ENCODE data around the gene ZPBP2. TPM values are rescaled to one million over a fixed set of nuclear protein-coding genes. Genes with fewer than 3 reads are reported as not detected.
A peak's percentile ranks its signal among the peaks of the same experiment; 100 is the strongest.

ZPBP2 gene
- total RNA-seq, 2 experiments from 2014 or later = 0.19 to 0.34 TPM

DNA sequence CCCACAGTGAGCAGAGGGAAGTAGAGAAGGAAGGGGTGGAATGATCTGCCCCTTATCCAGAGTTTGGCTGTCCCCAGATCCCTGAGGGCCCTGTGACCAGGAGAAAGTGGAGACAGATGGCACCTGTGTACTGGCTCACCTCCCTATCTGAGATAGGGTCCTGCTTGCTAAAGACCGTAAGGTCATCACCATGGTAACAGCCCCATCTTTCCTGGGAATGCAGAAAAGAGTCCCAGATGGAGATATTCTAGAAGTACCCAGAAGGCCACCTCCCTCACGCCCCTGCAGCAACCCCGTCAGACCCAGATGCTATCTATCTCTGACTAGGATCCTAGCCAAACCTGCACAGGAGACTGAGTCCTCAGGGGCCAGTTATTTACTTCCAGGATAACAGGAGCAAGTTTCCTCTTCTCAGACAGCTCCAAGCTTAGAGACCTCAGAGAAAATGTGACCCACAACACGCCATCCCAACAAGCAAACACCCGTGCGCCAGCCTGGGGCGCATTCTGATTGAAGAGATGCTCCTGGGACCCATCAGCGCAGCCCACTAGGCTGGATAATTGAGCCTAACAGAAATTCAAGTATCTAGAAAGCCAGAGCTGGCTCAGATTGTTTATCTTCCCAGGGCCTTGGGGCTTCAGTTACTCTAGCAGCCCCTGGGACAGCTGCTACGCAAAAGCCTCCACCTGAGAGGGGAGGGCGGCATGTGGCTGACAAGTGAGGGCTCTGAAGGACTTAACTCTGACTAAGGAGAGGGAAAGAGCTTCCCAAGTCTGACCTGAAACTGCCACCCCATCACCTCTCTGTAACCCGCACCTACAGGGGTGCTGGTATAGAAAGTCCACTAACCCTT lies 57.5 kb downstream of the ZPBP2 start:
- Mint-ChIP-seq H3K27me3 (no peaks in the 10 kb centered on the region), H3K4me3 (peak overlapping the region; percentile 85), H3K4me1 (peaks cover 73% of the 10 kb centered on the region), H3K9me3 (ENCODE audit: low read depth) (no peaks in the 10 kb centered on the region), H3K27ac (peak overlapping the region; percentile 89), H3K36me3 (ENCODE audit: low read depth) (peaks cover 20% of the 10 kb centered on the region)
- CTCF ChIA-PET = interaction anchor here (0.6 to 0.9 kb wide), 2 partner anchors 20 to 171 kb away, joined by 3 read pairs; no protein-coding TSS in a partner anchor
- ATAC-seq (no peak), DNase-seq (no peak)
- POLR2A ChIA-PET = interaction anchor here (1.6 kb wide), 1 partner anchor 14 kb away, joined by 4 read pairs; no protein-coding TSS in a partner anchor
- intact Hi-C loops (cut with DNase I, micrococcal nuclease) = loop anchor here (2.0 to 10.0 kb wide), 6 partner anchors 27 to 1939 kb away; partner anchors contain the start of genes FBXL20 (in 1 of the 2) and KLHL11 (in 1 of the 2)

- Mint-ChIP-seq H3K4me3 (peak overlapping the region; percentile 85), H3K36me3 (ENCODE audit: low read depth) (peaks cover 18% of the 10 kb centered on the region), H3K27ac (peak overlapping the region; percentile 89), H3K27me3 (no peaks in the 10 kb centered on the region), H3K4me1 (peaks cover 67% of the 10 kb centered on the region), H3K9me3 (ENCODE audit: low read depth) (no peaks in the 10 kb centered on the region)
- POLR2A ChIA-PET = interaction anchor here (0.6 to 1.9 kb wide), 4 partner anchors 8 to 166 kb away, joined by 3 to 4 read pairs (median 4); partner anchors contain the start of gene PSMD3
- CTCF ChIA-PET = interaction anchor here (0.6 to 1.9 kb wide), 3 partner anchors 21 to 171 kb away, joined by 3 to 5 read pairs (median 3); partner anchors contain the start of gene PSMD3
- no peak for ATAC-seq
- DNase-seq = peak; percentile 75
- intact Hi-C loops (cut with DNase I, micrococcal nuclease) = loop anchor here (2.0 to 10.0 kb wide), 6 partner anchors 27 to 1939 kb away; partner anchors contain the start of genes FBXL20 (in 1 of the 2) and KLHL11 (in 1 of the 2)
Observed at GRCh38 chr17:39926135-39926587, 58.2 kb downstream of the ZPBP2 start.

DNA sequence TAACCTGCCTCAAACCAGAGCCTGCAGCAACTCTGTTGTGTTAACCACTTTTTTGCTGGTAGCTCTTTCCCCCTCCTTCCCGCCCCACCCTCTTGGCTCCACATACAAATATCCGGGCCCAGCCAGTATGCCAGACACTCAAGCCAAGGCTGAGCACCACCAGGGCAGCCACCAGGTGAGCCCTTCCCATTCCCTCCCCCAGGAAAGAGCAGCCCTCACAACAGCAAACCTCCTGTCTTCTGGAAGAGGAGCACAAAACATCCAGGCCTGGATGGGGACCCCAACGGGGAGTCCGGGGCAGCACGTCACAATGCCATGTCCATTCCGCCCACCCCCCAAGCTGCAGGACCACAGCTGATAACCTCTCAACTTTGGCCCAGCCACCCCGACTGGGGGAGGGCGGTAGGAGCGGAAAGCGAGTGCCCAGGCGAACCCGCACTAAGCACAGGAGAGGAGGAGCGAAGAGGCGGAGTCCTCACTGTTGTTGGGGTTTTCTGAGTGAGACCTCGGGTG lies 58.6 kb downstream of the ZPBP2 start:
- Mint-ChIP-seq H3K27me3 (no peaks in the 10 kb centered on the region), H3K4me3 (peak overlapping the region; percentile 85), H3K9me3 (ENCODE audit: low read depth) (no peaks in the 10 kb centered on the region), H3K27ac (peak overlapping the region; percentile 89), H3K4me1 (peaks cover 62% of the 10 kb centered on the region), H3K36me3 (ENCODE audit: low read depth) (peaks cover 17% of the 10 kb centered on the region)
- ATAC-seq (peak; percentile 64), DNase-seq (peak; percentile 77)
- CTCF ChIA-PET = interaction anchor here (0.5 to 1.9 kb wide), 4 partner anchors 22 to 475 kb away, joined by 3 to 5 read pairs (median 4); partner anchors contain the start of genes MED1 and PSMD3
- POLR2A ChIA-PET = interaction anchor here (0.6 to 1.9 kb wide), 6 partner anchors 9 to 196 kb away, joined by 3 to 4 read pairs (median 4); partner anchors contain the start of gene PSMD3
- intact Hi-C loops (cut with DNase I, micrococcal nuclease) = loop anchor here (1.0 to 10.0 kb wide), 19 partner anchors 26 to 1938 kb away; partner anchors contain the start of genes PSMD3 (in 2 of the 2), CDC6 (in 1 of the 2), CDK12 (in 1 of the 2) and CWC25 (in 1 of the 2)

Other genes starting within 250 kb of the ZPBP2 start
- gene PPP1R1B, start 241.2 kb upstream of the ZPBP2 start, total RNA-seq = under 1 TPM in 1 of 2 experiments, not detected in 1; 0.18 TPM
- 10 to 100 TPM; 46.8 to 77.9 TPM for gene STARD3, start 231.1 kb upstream of the ZPBP2 start, total RNA-seq
- under 1 TPM; 0.82 to 0.95 TPM for gene TCAP, start 202.9 kb upstream of the ZPBP2 start, total RNA-seq
- not detected for gene PNMT, start 199.7 kb upstream of the ZPBP2 start, total RNA-seq
- gene PGAP3, start 180.1 kb upstream of the ZPBP2 start, total RNA-seq = 10 to 100 TPM in 1 of 2 experiments, 1 to 10 TPM in 1; 8.6 to 11.9 TPM
- 1 to 10 TPM; 5.8 to 6.0 TPM for gene ERBB2, start 168.1 kb upstream of the ZPBP2 start, total RNA-seq
- gene MIEN1, start 137.7 kb upstream of the ZPBP2 start, total RNA-seq = 10 to 100 TPM; 32.5 to 39.4 TPM
- gene GRB7, start 130.3 kb upstream of the ZPBP2 start, total RNA-seq = 1 to 10 TPM; 2.0 to 3.3 TPM
- gene IKZF3, start 3.9 kb upstream of the ZPBP2 start, total RNA-seq = 10 to 100 TPM; 37.6 to 50.4 TPM
- 10 to 100 TPM; 17.7 to 18.5 TPM for gene GSDMB, start 50.4 kb downstream of the ZPBP2 start, total RNA-seq
- gene ORMDL3, start 59.4 kb downstream of the ZPBP2 start, total RNA-seq = 10 to 100 TPM; 46.8 to 64.9 TPM
- gene LRRC3C, start 59.5 kb downstream of the ZPBP2 start, total RNA-seq = not detected
- gene GSDMA, start 94.8 kb downstream of the ZPBP2 start, total RNA-seq = 1 to 10 TPM in 1 of 2 experiments, under 1 TPM in 1; 0.98 to 1.1 TPM
- 100 to 1,000 TPM; 141 to 146 TPM for gene PSMD3, start 112.6 kb downstream of the ZPBP2 start, total RNA-seq
- gene CSF3, start 147.2 kb downstream of the ZPBP2 start, total RNA-seq = not detected
- 100 to 1,000 TPM in 1 of 2 experiments, 10 to 100 TPM in 1; 97.4 to 110 TPM for gene MED24, start 186.2 kb downstream of the ZPBP2 start, total RNA-seq
- gene THRA, start 194.8 kb downstream of the ZPBP2 start, total RNA-seq = 10 to 100 TPM; 12.9 to 13.1 TPM
- gene NR1D1, start 232.4 kb downstream of the ZPBP2 start, total RNA-seq = 1 to 10 TPM; 5.2 to 5.4 TPM